ENCODE data around the gene HIVEP3.

DNA sequence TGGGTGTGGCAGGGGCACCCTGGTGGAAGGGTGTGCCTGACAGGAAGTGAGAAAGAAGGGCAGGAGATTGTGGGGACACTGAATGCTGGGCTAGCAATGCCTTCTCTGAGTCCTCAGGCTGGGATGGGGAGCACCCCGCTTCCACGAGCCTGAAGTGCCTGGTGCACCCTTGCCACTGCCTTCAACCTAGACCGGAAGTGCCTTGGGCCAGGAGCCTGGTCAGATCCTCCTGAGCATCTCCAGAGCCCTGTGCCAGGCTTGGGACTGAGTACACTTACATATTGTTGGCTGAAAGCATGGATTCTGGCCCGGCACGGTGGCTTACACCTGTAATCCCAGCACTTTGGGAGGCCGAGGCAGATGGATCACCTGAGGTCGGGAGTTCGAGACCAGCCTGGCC, 228.4 kb downstream of the HIVEP3 start:
- no peak for TF ChIP-seq POLR2A (IDR thresholded peaks at IDR 0.05)
- TF ChIP-seq, protein P1, sequence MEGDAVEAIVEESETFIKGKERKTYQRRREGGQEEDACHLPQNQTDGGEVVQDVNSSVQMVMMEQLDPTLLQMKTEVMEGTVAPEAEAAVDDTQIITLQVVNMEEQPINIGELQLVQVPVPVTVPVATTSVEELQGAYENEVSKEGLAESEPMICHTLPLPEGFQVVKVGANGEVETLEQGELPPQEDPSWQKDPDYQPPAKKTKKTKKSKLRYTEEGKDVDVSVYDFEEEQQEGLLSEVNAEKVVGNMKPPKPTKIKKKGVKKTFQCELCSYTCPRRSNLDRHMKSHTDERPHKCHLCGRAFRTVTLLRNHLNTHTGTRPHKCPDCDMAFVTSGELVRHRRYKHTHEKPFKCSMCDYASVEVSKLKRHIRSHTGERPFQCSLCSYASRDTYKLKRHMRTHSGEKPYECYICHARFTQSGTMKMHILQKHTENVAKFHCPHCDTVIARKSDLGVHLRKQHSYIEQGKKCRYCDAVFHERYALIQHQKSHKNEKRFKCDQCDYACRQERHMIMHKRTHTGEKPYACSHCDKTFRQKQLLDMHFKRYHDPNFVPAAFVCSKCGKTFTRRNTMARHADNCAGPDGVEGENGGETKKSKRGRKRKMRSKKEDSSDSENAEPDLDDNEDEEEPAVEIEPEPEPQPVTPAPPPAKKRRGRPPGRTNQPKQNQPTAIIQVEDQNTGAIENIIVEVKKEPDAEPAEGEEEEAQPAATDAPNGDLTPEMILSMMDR (IDR thresholded peaks at IDR 0.05): no peak
